ENCODE data around the gene MRM1.

Gene MRM1

GRCh38 chr17:36632916-36633771, 31.8 kb downstream of the MRM1 start:
- no peak for DNase-seq (ENCODE audit: low read depth)

- DNase-seq (ENCODE audit: low read depth): no peak
Observed at GRCh38 chr17:36640346-36640745, 39.0 kb downstream of the MRM1 start.

- no peak for DNase-seq (ENCODE audit: low read depth)
Observed at GRCh38 chr17:36640836-36641235, 39.5 kb downstream of the MRM1 start.

- DNase-seq (ENCODE audit: low read depth): no peak
Observed at GRCh38 chr17:36641331-36641876, 40.0 kb downstream of the MRM1 start.

GRCh38 chr17:36641877-36642845, 40.8 kb downstream of the MRM1 start:
- DNase-seq (ENCODE audit: low read depth): no peak

GRCh38 chr17:36643086-36643685, 41.8 kb downstream of the MRM1 start:
- no peak for DNase-seq (ENCODE audit: low read depth)

GRCh38 chr17:36645422-36645821, 44.0 kb downstream of the MRM1 start:
- no peak for DNase-seq (ENCODE audit: low read depth)

GRCh38 chr17:36647636-36648035, 46.3 kb downstream of the MRM1 start:
- no peak for DNase-seq (ENCODE audit: low read depth)

- DNase-seq (ENCODE audit: low read depth): no peak
Observed at GRCh38 chr17:36650096-36650775, 48.9 kb downstream of the MRM1 start.

- no peak for DNase-seq (ENCODE audit: low read depth)
Observed at GRCh38 chr17:36653374-36653773, 52.0 kb downstream of the MRM1 start.

- no peak for DNase-seq (ENCODE audit: low read depth)
Observed at GRCh38 chr17:36653856-36654255, 52.5 kb downstream of the MRM1 start.

- no peak for DNase-seq (ENCODE audit: low read depth)
Observed at GRCh38 chr17:36655726-36656125, 54.3 kb downstream of the MRM1 start.

GRCh38 chr17:36657390-36657762, 56.0 kb downstream of the MRM1 start:
- DNase-seq (ENCODE audit: low read depth): no peak

- no peak for DNase-seq (ENCODE audit: low read depth)
Observed at GRCh38 chr17:36657763-36658490, 56.5 kb downstream of the MRM1 start.

All from stimulated activated CD8-positive, alpha-beta memory T cell treated with anti-CD3 and anti-CD28 coated beads, Interleukin-12 subunit alpha, Interleukin-12 subunit beta, amount 100 ng/mL, for 1 hour (primary cell).